MCF 10A (cell line): Measurements from ENCODE around the gene IL22. TPM values are rescaled to one million over a fixed set of nuclear protein-coding genes. Genes with fewer than 3 reads are reported as not detected.

Source experiments
- BruUV-seq: library from RNA; stranded (reverse); fragments of 400-500 nt; replicated peaks from 2 replicates; lab custom pipeline; 2021; lab: Mats Ljungman, UMichigan
- CTCF ChIA-PET: fragments of 300-600 bp; sonication (Branson Sonifier 250); formaldehyde crosslinking; extraction: SDS; loops from one replicate; lab custom pipeline; 2021; ENCODE audit warnings: antibody characterized with exemption, inconsistent platforms; lab: Yijun Ruan, JAX
- POLR2A ChIA-PET: fragments of 300-600, 350-650 bp; sonication (Branson Sonifier 250); formaldehyde crosslinking; extraction: SDS; loops from one replicate; lab custom pipeline; 2020; ENCODE audit warnings: antibody characterized with exemption, inconsistent platforms; lab: Yijun Ruan, JAX
- DNase-seq: peaks from one replicate; pipeline ENCODE4 v3.0.0-alpha.2; 2018; ENCODE audit not compliant: unreplicated experiment
- H3K27ac Mint-ChIP-seq: one replicate; pipeline ENCODE4 v1.8.0; 2022; ENCODE audit warnings: mild to moderate bottlenecking, low read depth, mixed read lengths; ENCODE audit not compliant: unreplicated experiment
- H3K27me3 Mint-ChIP-seq: one replicate; pipeline ENCODE4 v1.8.0; 2022; ENCODE audit warnings: mixed read lengths; ENCODE audit not compliant: insufficient read depth, unreplicated experiment
- H3K36me3 Mint-ChIP-seq: one replicate; pipeline ENCODE4 v1.8.0; 2022; ENCODE audit warnings: mild to moderate bottlenecking, moderate library complexity, mixed read lengths; ENCODE audit not compliant: insufficient read depth, unreplicated experiment
- H3K4me1 Mint-ChIP-seq: one replicate; pipeline ENCODE4 v1.8.0; 2022; ENCODE audit warnings: mixed read lengths; ENCODE audit not compliant: insufficient read depth, unreplicated experiment
- H3K4me3 Mint-ChIP-seq: one replicate; pipeline ENCODE4 v1.8.0; 2022; ENCODE audit warnings: mild to moderate bottlenecking, moderate library complexity, mixed read lengths; ENCODE audit not compliant: unreplicated experiment
- H3K9me3 Mint-ChIP-seq: one replicate; pipeline ENCODE4 v1.8.0; 2022; ENCODE audit warnings: mixed read lengths; ENCODE audit not compliant: unreplicated experiment
- CTCF ChIP-seq: fragments of 200-600 bp; IDR thresholded peaks from one replicate; pipeline ENCODE4 v1.8.0; 2022; ENCODE audit warnings: antibody characterized with exemption, mild to moderate bottlenecking; ENCODE audit not compliant: unreplicated experiment
- intact Hi-C: fragments of 100-400 bp; cut with micrococcal nuclease; formaldehyde crosslinking; loops from 2 replicates; pipeline ENCODE4 v1.14.1; 2022
- total RNA-seq: library from RNA; stranded (reverse); gene quantifications from 2 replicates; pipeline ENCODE4 v1.2.3, GENCODE V29; 2022

IL22 gene
- total RNA-seq, 1 experiment from 2014 or later = not detected

DNA sequence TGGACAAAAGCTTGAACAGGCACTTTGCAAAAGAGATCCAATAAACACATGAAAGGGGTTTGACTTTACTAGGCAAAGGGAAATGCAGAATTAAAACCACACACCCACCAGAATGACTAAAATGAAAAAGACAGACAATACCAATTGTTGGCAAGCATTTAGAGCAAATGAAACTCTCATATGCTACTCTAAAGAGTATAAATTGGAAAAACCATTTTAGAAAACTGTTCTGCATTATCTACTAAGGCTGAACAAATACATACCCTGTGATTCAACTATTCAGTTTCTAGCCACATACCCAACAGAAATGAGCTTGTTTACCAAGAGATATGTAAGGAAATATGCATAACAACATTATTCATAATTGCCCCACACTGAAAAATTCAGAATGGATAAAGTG lies 8.5 kb upstream of the IL22 start:
- POLR2A ChIA-PET = no interaction called here
- Mint-ChIP-seq H3K4me3 (no peak overlapping the region), H3K4me1 (peaks cover 38% of the 10 kb centered on the region), H3K36me3 (no peaks in the 10 kb centered on the region), H3K27ac (no peak overlapping the region), H3K27me3 (no peaks in the 10 kb centered on the region), H3K9me3 (no peaks in the 10 kb centered on the region)
- no peak for DNase-seq
- CTCF ChIA-PET = interaction anchor here (0.7 kb wide), 1 partner anchor 221 kb away, joined by 4 read pairs; no protein-coding TSS in a partner anchor
- no TSS peak for BruUV-seq
- TF ChIP-seq CTCF = no peak
- intact Hi-C loops = no loop called here

GRCh38 chr12:68260153-68260552 lies 6.7 kb upstream of the IL22 start:
- Mint-ChIP-seq H3K27ac (no peak overlapping the region), H3K9me3 (no peaks in the 10 kb centered on the region), H3K27me3 (no peaks in the 10 kb centered on the region), H3K4me3 (no peak overlapping the region), H3K36me3 (no peaks in the 10 kb centered on the region), H3K4me1 (peaks cover 33% of the 10 kb centered on the region)
- no peak for DNase-seq
- no peak for TF ChIP-seq CTCF
- no TSS peak for BruUV-seq
- CTCF ChIA-PET = no interaction called here
- intact Hi-C loops = no loop called here
- POLR2A ChIA-PET = interaction anchor here (0.9 to 1.5 kb wide), 5 partner anchors 10 to 36 kb away, joined by 3 to 11 read pairs (median 5); no protein-coding TSS in a partner anchor

DNA sequence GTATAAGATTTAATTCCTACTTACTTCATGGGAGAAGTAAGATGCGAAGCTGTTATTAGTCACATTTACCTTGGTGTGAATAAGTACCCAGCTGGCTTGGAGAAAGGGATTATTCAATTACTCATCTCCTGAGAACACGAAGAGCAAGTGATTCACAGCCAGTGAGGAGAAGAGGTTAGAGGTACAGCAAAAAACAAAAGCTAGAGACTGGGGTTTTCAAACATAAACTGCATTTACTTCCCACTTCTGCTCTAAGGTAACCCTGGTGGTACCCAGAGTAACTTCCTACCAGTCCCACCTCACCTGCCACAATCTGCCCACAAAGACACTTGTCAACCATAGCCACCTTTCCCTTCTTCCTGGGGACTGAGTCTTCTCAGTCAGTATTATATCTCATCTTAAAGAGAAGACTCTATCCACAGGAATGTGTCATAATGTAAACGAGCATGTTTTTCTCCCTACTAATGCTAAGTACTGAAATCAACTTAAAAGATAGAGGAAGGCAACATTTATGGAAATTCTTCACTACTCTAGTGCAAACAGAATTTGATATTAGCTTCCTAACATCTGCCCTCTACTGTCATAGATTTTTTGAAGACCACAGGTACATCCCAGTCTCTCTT lies 6.0 kb upstream of the IL22 start:
- CTCF ChIA-PET = interaction anchor here (0.6 to 2.0 kb wide), 2 partner anchors 35 to 36 kb away, joined by 3 to 13 read pairs; no protein-coding TSS in a partner anchor

More for the DNA sequence above, 6.0 kb upstream of the IL22 start:
- Mint-ChIP-seq H3K9me3 (no peaks in the 10 kb centered on the region), H3K4me3 (peak overlapping the region; percentile 6), H3K36me3 (no peaks in the 10 kb centered on the region), H3K27ac (peak overlapping the region; percentile 87), H3K4me1 (peaks cover 27% of the 10 kb centered on the region), H3K27me3 (no peaks in the 10 kb centered on the region)
- peak; percentile 86 for DNase-seq
- TF ChIP-seq CTCF = no peak
- BruUV-seq = TSS peak; percentile 99
- intact Hi-C loops = loop anchor here (2.0 kb wide), 1 partner anchor 19 kb away; no protein-coding TSS in a partner anchor
- POLR2A ChIA-PET = interaction anchor here (0.5 to 1.5 kb wide), 12 partner anchors 9 to 1307 kb away, joined by 3 to 11 read pairs (median 3); no protein-coding TSS in a partner anchor
